Lower lobe of right lung (tissue), 2 donors: ENCODE data around the gene RIT2. TPM values are rescaled to one million over a fixed set of nuclear protein-coding genes. Genes with fewer than 3 reads are reported as not detected.

Experiments
- ATAC-seq, 2 donors: fragments of 200-7000 bp; cut with Tn5 transposase; one replicate each; pipeline ENCODE4 v1.9.1; 2020 to 2022; ENCODE audit warnings: mild to moderate bottlenecking in 2 of 2, moderate library complexity in 2 of 2
- DNase-seq: peaks from one replicate; pipeline ENCODE4 v3.0.0-alpha.2; 2020
- H3K27ac ChIP-seq: fragments of 200-600 bp; one replicate; pipeline ENCODE4 v1.8.0; 2022
- H3K27me3 ChIP-seq: fragments of 200-600 bp; one replicate; pipeline ENCODE4 v1.8.0; 2022; ENCODE audit warnings: low read depth
- H3K36me3 ChIP-seq: fragments of 200-600 bp; one replicate; pipeline ENCODE4 v1.8.0; 2022; ENCODE audit warnings: mild to moderate bottlenecking
- H3K4me1 ChIP-seq: fragments of 200-600 bp; one replicate; pipeline ENCODE4 v1.8.0; 2022
- H3K4me3 ChIP-seq: fragments of 200-600 bp; one replicate; pipeline ENCODE4 v1.8.0; 2022; ENCODE audit warnings: mild to moderate bottlenecking
- H3K9me3 ChIP-seq: fragments of 200-600 bp; one replicate; pipeline ENCODE4 v1.8.0; 2022
- intact Hi-C: fragments of 100-400 bp; cut with DNase I; formaldehyde crosslinking; loops from one replicate; pipeline ENCODE4 v1.11.0; 2022
- total RNA-seq: library from RNA; stranded (reverse); fragmentation: NEBNext Ultra II Directional; extraction: Animal tissue kit (Norgen Biotek cat#: 25700); gene quantifications from one replicate; pipeline ENCODE4 v1.2.1, GENCODE V29; 2021
- TF ChIP-seq, protein P1 (sequence below): fragments of 200-600 bp; IDR thresholded peaks from one replicate; pipeline ENCODE4 v1.8.0; 2022; ENCODE audit warnings: antibody characterized with exemption, mild to moderate bottlenecking
- donor health status: DM: no; HTN: yes; CAD: no; lungs with severe emphysema.

The RIT2 gene
- total RNA-seq, 1 donor from 2014 or later: not detected

DNA sequence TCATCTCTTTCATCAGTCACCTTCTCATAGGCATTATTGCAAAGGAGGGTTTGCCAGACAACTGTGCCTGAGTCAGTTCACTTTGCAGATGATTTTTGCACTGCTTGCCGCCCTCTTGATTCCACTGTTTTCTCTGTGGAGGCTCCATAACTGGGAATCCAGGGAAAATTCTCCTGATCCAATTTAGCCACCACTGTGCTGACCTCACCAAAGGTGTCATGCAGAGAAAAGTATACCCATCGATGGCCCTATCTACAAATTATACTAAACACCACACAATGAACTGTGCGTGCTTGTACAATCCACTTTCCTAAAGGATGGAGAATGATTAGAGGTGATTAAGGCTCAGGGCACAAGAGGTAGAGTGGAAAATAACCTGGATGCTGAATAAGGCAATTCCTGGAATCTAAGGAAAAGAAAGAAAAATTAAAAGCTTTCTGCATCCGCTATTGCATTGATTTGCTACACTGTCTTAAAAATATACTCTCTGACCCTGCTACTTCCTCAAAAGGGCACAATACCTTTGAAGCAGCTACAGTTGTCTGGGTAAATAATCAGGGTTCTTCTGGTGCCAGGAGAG is 409.4 kb downstream of the RIT2 start:
- DNase-seq (no peak), ATAC-seq (no peak)
- Histone ChIP-seq H3K4me1 (no peaks in the 10 kb centered on the region), H3K27me3 (no peaks in the 10 kb centered on the region), H3K27ac (no peak overlapping the region), H3K36me3 (no peaks in the 10 kb centered on the region), H3K9me3 (no peaks in the 10 kb centered on the region), H3K4me3 (no peak overlapping the region)
- intact Hi-C loops: no loop called here
- TF ChIP-seq, protein P1, sequence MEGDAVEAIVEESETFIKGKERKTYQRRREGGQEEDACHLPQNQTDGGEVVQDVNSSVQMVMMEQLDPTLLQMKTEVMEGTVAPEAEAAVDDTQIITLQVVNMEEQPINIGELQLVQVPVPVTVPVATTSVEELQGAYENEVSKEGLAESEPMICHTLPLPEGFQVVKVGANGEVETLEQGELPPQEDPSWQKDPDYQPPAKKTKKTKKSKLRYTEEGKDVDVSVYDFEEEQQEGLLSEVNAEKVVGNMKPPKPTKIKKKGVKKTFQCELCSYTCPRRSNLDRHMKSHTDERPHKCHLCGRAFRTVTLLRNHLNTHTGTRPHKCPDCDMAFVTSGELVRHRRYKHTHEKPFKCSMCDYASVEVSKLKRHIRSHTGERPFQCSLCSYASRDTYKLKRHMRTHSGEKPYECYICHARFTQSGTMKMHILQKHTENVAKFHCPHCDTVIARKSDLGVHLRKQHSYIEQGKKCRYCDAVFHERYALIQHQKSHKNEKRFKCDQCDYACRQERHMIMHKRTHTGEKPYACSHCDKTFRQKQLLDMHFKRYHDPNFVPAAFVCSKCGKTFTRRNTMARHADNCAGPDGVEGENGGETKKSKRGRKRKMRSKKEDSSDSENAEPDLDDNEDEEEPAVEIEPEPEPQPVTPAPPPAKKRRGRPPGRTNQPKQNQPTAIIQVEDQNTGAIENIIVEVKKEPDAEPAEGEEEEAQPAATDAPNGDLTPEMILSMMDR: no peak

Other genes with a start within 250 kb of the RIT2 start
- gene SYT4, start 161.8 kb upstream of the RIT2 start, total RNA-seq: not detected